Ascending aorta (tissue), 2 donors: ENCODE results near the gene SGCG. TPM values are rescaled to one million over a fixed set of nuclear protein-coding genes. Genes with fewer than 3 reads are reported as not detected.

Source experiments
- DNase-seq, 2 donors: peaks; one replicate each; pipeline ENCODE4 v3.0.0-alpha.2; 2019; ENCODE audit warnings: low spot score in 2 of 2
- H3K27ac ChIP-seq, 2 donors: fragments of 200-600 bp; sonication (generic); one replicate each; pipeline ENCODE4 v1.5.1; 2016 to 2017; ENCODE audit warnings: mild to moderate bottlenecking in 1 of 2
- H3K27me3 ChIP-seq: fragments of 200-600 bp; sonication (generic); one replicate; pipeline ENCODE4 v1.5.1; 2017
- H3K36me3 ChIP-seq, 2 donors: fragments of 200-600 bp; sonication (generic); one replicate each; pipeline ENCODE4 v1.5.1; 2016
- H3K4me1 ChIP-seq, 2 donors: fragments of 200-600 bp; sonication (generic); one replicate each; pipeline ENCODE4 v1.5.1; 2016 to 2017; ENCODE audit warnings: mild to moderate bottlenecking in 1 of 2
- H3K4me3 ChIP-seq, 2 donors: fragments of 200-600 bp; sonication (generic); one replicate each; pipeline ENCODE4 v1.5.1; 2016 to 2017; ENCODE audit warnings: mild to moderate bottlenecking in 1 of 2
- H3K9me3 ChIP-seq, 2 donors: fragments of 200-600 bp; sonication (generic); one replicate each; pipeline ENCODE4 v1.5.1; 2016
- CTCF ChIP-seq, 3 experiments: fragments of 200-600 bp in 2 of 3; fragments of 450-650 bp in 1 of 3; sonication (generic) in 2 of 3; IDR thresholded peaks; one replicate each; pipeline ENCODE4 v1.5.1; 2016 to 2019; ENCODE audit warnings: antibody characterized with exemption in 3 of 3, mild to moderate bottlenecking in 1 of 3, moderate library complexity in 1 of 3
- intact Hi-C: fragments of 100-400 bp; cut with DNase I; formaldehyde crosslinking; loops from one replicate; pipeline ENCODE4 v1.15.1; 2023
- total RNA-seq: library from RNA; depleted of rRNA; stranded (reverse); fragments of >200 nt; gene quantifications from one replicate; pipeline ENCODE4 v1.1.0, GENCODE V29; 2016

Gene SGCG
- total RNA-seq, 1 donor from 2014 or later, result not detected

DNA sequence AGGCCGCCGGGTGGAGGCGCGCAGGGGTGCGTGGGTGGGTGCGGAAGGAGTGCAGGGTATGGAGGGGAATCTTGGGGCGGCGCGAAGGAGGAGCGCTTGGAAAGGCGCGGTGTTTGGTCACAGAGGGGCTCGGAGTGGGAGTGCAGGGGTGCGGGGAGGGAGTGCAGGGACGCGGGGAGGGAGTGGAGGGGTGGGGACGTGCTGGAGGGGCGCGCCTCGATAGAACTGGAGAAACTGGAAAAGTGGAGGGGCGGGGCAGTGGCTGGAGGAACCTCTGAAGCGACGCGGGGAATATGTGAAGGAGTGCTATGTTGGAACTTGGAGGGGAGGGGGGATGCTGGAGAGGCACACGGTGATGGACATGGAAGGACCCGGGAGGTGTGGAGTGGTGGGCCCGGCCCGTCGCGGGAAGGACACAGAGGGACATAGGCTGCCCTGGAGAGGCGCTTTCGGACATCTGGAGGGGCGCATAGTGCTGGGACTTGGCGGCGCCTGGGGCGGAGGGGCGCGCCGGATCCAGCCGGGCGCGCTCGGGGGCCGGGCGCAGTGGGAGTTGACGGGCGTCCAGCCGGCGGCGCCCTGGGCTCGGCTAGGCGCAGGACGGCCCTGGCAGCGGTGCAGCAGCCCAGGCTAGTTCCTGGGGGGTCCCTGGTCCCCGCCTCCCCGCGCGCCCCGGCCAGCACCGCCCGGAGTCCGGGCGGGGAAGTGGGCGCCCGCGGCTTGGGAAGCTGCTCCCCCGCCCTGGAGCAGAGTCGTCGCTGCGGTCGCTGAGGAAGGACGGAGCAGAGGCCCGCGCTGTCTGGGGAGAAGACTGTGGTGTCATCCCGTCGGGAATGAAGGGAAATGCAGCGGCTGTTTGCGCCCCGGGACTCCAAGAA, 20.8 kb upstream of the SGCG start:
- no peaks in the 10 kb centered on the region for H3K36me3 ChIP-seq
- peak overlapping the region; percentile 46 to 60 for H3K4me3 ChIP-seq
- no peaks in the 10 kb centered on the region for H3K27me3 ChIP-seq
- no peaks in the 10 kb centered on the region for H3K4me1 ChIP-seq
- TF ChIP-seq CTCF (IDR thresholded peaks at IDR 0.05), result no peak
- no peaks in the 10 kb centered on the region for H3K9me3 ChIP-seq
- intact Hi-C loops, result loop anchor here (5.0 kb wide), 1 partner anchor 157 kb away; no protein-coding TSS in a partner anchor
- H3K27ac ChIP-seq, result no peak overlapping the region
- no peak for DNase-seq

DNA sequence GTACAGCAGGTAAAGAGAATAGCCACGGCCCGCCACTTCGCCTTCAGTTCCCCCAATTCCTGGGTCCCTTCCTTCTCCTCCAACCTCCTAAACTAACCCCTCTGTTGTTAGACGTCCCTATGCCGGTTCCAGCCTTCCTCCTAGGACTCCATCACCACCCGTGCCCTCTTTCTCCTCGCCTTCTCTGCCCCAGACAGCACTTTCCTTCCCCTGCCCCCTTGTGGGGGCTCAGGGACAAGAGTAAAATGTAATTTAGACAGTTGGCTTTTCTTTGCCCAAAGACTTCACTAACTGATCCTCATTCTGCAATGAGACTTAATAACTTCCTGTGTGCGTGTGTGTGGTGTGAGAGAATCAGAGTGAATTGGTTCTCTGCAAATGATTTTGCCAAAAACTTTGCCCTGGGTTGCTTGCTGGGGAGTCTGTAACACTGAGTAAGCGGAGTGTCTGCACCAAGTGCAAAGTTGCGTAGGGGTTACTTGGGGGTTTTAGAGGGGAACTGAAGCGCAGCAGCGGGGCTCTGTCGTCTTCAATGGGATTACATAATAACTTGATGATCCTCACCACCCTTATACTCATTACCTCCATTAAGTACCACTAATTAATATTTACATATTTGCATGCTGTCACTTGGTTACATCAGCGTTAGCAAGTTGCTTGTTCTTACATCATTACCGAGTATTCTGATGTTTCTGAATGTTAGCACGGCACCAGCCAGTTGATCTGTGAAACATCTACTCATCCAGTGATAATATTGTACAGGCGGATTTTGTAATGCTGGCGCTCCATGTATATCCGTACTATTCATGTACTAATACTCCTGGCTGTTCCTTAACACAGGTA, 19.9 kb upstream of the SGCG start:
- no peaks in the 10 kb centered on the region for H3K9me3 ChIP-seq
- no peak for DNase-seq
- no peak for TF ChIP-seq CTCF (IDR thresholded peaks at IDR 0.05)
- peak overlapping the region; percentile 46 to 60 for H3K4me3 ChIP-seq
- no peaks in the 10 kb centered on the region for H3K27me3 ChIP-seq
- no peak overlapping the region for H3K27ac ChIP-seq
- no peaks in the 10 kb centered on the region for H3K36me3 ChIP-seq
- H3K4me1 ChIP-seq, result no peaks in the 10 kb centered on the region
- intact Hi-C loops, result loop anchor here (5.0 kb wide), 1 partner anchor 156 kb away; no protein-coding TSS in a partner anchor

DNA sequence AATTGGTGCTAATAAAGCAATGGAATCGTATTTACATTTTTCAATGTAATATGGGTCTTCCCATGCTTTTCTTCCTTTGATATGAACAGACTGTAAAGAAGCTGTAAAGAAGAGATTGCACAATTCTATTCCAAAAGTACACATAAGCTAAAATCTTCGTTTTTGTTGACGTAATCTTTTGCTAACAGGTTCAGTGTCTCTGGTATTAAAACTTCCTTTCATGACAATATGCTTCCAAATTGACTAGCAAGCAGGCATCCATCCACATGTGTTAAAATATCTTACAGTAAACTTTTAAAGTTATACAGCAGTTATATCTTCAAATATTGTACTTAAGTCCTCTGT, 19.3 kb upstream of the SGCG start:
- TF ChIP-seq CTCF (IDR thresholded peaks at IDR 0.05), result no peak
- Histone ChIP-seq H3K27me3 (no peaks in the 10 kb centered on the region), H3K36me3 (no peaks in the 10 kb centered on the region), H3K4me1 (no peaks in the 10 kb centered on the region), H3K9me3 (no peaks in the 10 kb centered on the region), H3K4me3 (no peak overlapping the region), H3K27ac (no peak overlapping the region)
- intact Hi-C loops, result loop anchor here (5.0 kb wide), 1 partner anchor 156 kb away; no protein-coding TSS in a partner anchor
- no peak for DNase-seq

GRCh38 chr13:23175920-23176319, 4.9 kb upstream of the SGCG start:
- intact Hi-C loops, result no loop called here

GRCh38 chr13:23182142-23182541, 1.4 kb downstream of the SGCG start:
- Histone ChIP-seq H3K27ac (no peak overlapping the region), H3K9me3 (no peaks in the 10 kb centered on the region), H3K36me3 (no peaks in the 10 kb centered on the region), H3K27me3 (no peaks in the 10 kb centered on the region), H3K4me1 (no peaks in the 10 kb centered on the region), H3K4me3 (no peak overlapping the region)
- intact Hi-C loops, result no loop called here
- no peak for DNase-seq
- TF ChIP-seq CTCF (IDR thresholded peaks at IDR 0.05), result no peak

More at GRCh38 chr13:23175920-23176319, 4.9 kb upstream of the SGCG start:
- Histone ChIP-seq H3K27me3 (no peaks in the 10 kb centered on the region), H3K4me3 (no peak overlapping the region), H3K4me1 (no peaks in the 10 kb centered on the region), H3K27ac (no peak overlapping the region), H3K9me3 (no peaks in the 10 kb centered on the region), H3K36me3 (no peaks in the 10 kb centered on the region)
- peak in 1 of 3 experiments; percentile 11 for TF ChIP-seq CTCF (IDR thresholded peaks at IDR 0.05)
- no peak for DNase-seq
